GM23338 (cell line): Measurements from ENCODE around the gene ZNF543. TPM values are rescaled to one million over a fixed set of nuclear protein-coding genes. Genes with fewer than 3 reads are reported as not detected.
"Not testable (repeated sequence)": the region's sequence is repeated elsewhere in the genome, so short reads cannot be mapped to it uniquely, and the experiment has no call there.

Experiments used
- ATAC-seq: fragments of 200-7000 bp; cut with Tn5 transposase; 3 replicates; pipeline ENCODE4 v1.9.1; 2020
- DNase-seq: peaks from one replicate; pipeline ENCODE4 v3.0.0-alpha.2; 2015; ENCODE audit warnings: low spot score
- H2AFZ ChIP-seq: fragments of 200-600 bp; sonication (generic); 2 replicates; pipeline ENCODE4 v1.8.0; 2016; ENCODE audit warnings: antibody characterized with exemption, mild to moderate bottlenecking, moderate library complexity
- H3F3A ChIP-seq: fragments of 200-600 bp; sonication (generic); replicated peaks from 2 replicates; pipeline ENCODE4 v1.8.0; 2017; ENCODE audit warnings: antibody characterized with exemption, mixed run types, low read depth
- H3K27ac ChIP-seq: fragments of 200-600 bp; sonication (generic); 2 replicates; pipeline ENCODE4 v1.6.1; 2016; ENCODE audit warnings: low read depth
- H3K27me3 ChIP-seq: fragments of 200-600 bp; sonication (generic); 2 replicates; pipeline ENCODE4 v1.8.0; 2016; ENCODE audit warnings: mild to moderate bottlenecking, mixed run types, moderate library complexity; ENCODE audit not compliant: insufficient read depth
- H3K36me3 ChIP-seq: fragments of 200-600 bp; sonication (generic); 2 replicates; pipeline ENCODE4 v1.8.0; 2016; ENCODE audit warnings: mild to moderate bottlenecking; ENCODE audit not compliant: insufficient read depth
- H3K4me1 ChIP-seq: fragments of 200-600 bp; sonication (generic); 2 replicates; pipeline ENCODE4 v1.8.0; 2016; ENCODE audit warnings: mild to moderate bottlenecking, moderate library complexity; ENCODE audit not compliant: insufficient read depth
- H3K4me2 ChIP-seq: fragments of 200-600 bp; sonication (generic); 2 replicates; pipeline ENCODE4 v1.7.1; 2017; ENCODE audit warnings: mixed run types
- H3K4me3 ChIP-seq: fragments of 200-600 bp; sonication (generic); 2 replicates; pipeline ENCODE4 v1.6.1; 2016; ENCODE audit warnings: mixed run types
- H3K79me2 ChIP-seq: fragments of 200-600 bp; sonication (generic); replicated peaks from 2 replicates; pipeline ENCODE4 v1.8.0; 2017; ENCODE audit warnings: mild to moderate bottlenecking; ENCODE audit not compliant: insufficient read depth
- H3K9me2 ChIP-seq: fragments of 200-600 bp; sonication (generic); 2 replicates; pipeline ENCODE4 v1.8.0; 2017; ENCODE audit not compliant: insufficient read depth
- H4K20me1 ChIP-seq: fragments of 200-600 bp; sonication (generic); replicated peaks from 2 replicates; pipeline ENCODE4 v1.8.0; 2017; ENCODE audit warnings: mild to moderate bottlenecking; ENCODE audit not compliant: insufficient read depth
- H3K27ac Mint-ChIP-seq: 2 replicates; pipeline ENCODE4 v1.8.0; 2020; ENCODE audit warnings: inconsistent platforms, mild to moderate bottlenecking, moderate library complexity, mixed read lengths
- H3K27me3 Mint-ChIP-seq: 3 replicates; pipeline ENCODE4 v1.8.0; 2022; ENCODE audit warnings: low read depth, mild to moderate bottlenecking, moderate library complexity, mixed read lengths, inconsistent platforms; ENCODE audit not compliant: insufficient read depth, poor library complexity
- H3K36me3 Mint-ChIP-seq: 3 replicates; pipeline ENCODE4 v1.8.0; 2021; ENCODE audit warnings: low read depth, mild to moderate bottlenecking, inconsistent platforms, moderate library complexity, mixed read lengths
- H3K4me1 Mint-ChIP-seq: 3 replicates; pipeline ENCODE4 v1.8.0; 2020; ENCODE audit warnings: mild to moderate bottlenecking, inconsistent platforms, mixed read lengths
- H3K4me3 Mint-ChIP-seq: 3 replicates; pipeline ENCODE4 v1.8.0; 2021; ENCODE audit warnings: moderate library complexity, mild to moderate bottlenecking, inconsistent platforms, mixed read lengths
- H3K9me3 Mint-ChIP-seq: 3 replicates; pipeline ENCODE4 v1.8.0; 2020; ENCODE audit warnings: moderate library complexity, mild to moderate bottlenecking, inconsistent platforms, mixed read lengths
- CREB1 ChIP-seq: fragments of 250-450 bp; sonication (Bioruptor Pico); IDR thresholded peaks from 2 replicates; pipeline ENCODE4 v1.5.0; 2020; ENCODE audit warnings: low read depth, mild to moderate bottlenecking, moderate library complexity
- CTCF ChIP-seq, 2 experiments: fragments of 200-600 bp in 1 of 2; sonication (generic) in 1 of 2; conservative IDR thresholded peaks; 2 replicates each; pipeline versions ENCODE4 v1.5.1 to v1.6.1; 2016 to 2017; ENCODE audit warnings: antibody characterized with exemption in 2 of 2, low read depth in 2 of 2, mild to moderate bottlenecking in 2 of 2, moderate library complexity in 1 of 2
- EZH2phosphoT487 ChIP-seq: fragments of 200-600 bp; sonication (generic); IDR thresholded peaks from one replicate; pipeline ENCODE4 v1.8.1; 2018; ENCODE audit warnings: antibody characterized with exemption; ENCODE audit not compliant: unreplicated experiment
- JUNB ChIP-seq: IDR thresholded peaks from one replicate; pipeline ENCODE4 v1.6.1; 2016; ENCODE audit warnings: antibody characterized with exemption; ENCODE audit not compliant: unreplicated experiment
- NANOG ChIP-seq: IDR thresholded peaks from 2 replicates; pipeline ENCODE4 v1.6.1; 2016; ENCODE audit warnings: antibody characterized with exemption, borderline replicate concordance
- REST ChIP-seq: IDR thresholded peaks from one replicate; pipeline ENCODE4 v1.6.1; 2018; ENCODE audit warnings: antibody characterized with exemption; ENCODE audit not compliant: unreplicated experiment
- polyA plus RNA-seq: library from polyadenylated mRNA; unstranded; fragments of >200 nt; fragmentation: Nextera tagmentation; extraction: Ambion mirVana; gene quantifications from 2 replicates; pipeline ENCODE4 v1.2.1, GENCODE V29; 2016
- total RNA-seq: library from RNA; depleted of rRNA; stranded (reverse); fragments of >200 nt; shearing (Covaris generic); gene quantifications from 2 replicates; pipeline ENCODE4 v1.2.3, GENCODE V29; 2014

The ZNF543 gene
- total and polyA plus RNA-seq, 2 experiments from 2014 or later, result 2.4 to 10.3 TPM

DNA sequence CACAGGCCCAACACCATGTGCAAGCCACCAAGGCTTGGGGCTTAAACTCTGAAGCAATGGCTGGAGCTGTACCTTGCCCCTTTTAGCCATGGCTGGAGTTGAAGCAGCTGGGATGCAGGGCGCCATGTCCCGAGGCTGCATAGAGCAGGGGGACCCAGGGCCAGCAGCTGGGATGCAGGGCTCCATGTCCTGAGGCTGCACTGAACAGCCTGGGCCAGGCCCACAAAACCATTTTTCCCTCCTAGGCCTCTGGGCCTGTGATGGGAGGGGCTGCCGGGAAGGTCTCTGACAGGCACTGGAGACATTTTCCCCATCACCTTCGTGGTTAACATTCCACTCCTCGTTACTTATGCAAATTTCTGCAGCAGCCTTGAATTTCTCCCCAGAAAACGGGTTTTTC is 53.9 kb downstream of the ZNF543 start:
- Histone ChIP-seq H3K27ac (no peak overlapping the region), H3K4me3 (no peak overlapping the region), H3K4me2 (no peak overlapping the region), H3K36me3 (peaks cover 4% of the 10 kb centered on the region; the same call in 1 of the 2 replicates), H3K27me3 (no peaks in the 10 kb centered on the region), H3K4me1 (no peaks in the 10 kb centered on the region), H4K20me1 (no peaks in the 10 kb centered on the region), H3K79me2 (no peaks in the 10 kb centered on the region), H3K9me2 (peaks cover 3% of the 10 kb centered on the region; the same call in 1 of the 2 replicates), H2AFZ (no peak overlapping the region), H3F3A (no peaks in the 10 kb centered on the region)
- Mint-ChIP-seq H3K36me3 (peaks cover 81% of the 10 kb centered on the region), H3K4me3 (no peak overlapping the region), H3K27me3 (peaks cover 8% of the 10 kb centered on the region), H3K9me3 (peaks cover 66% of the 10 kb centered on the region), H3K4me1 (no peaks in the 10 kb centered on the region), H3K27ac (no peak overlapping the region)
- TF ChIP-seq CREB1 (CRISPR knock-in tag), result no peak
- TF ChIP-seq NANOG, result no peak
- no peak for TF ChIP-seq CTCF (conservative IDR thresholded peaks at IDR 0.05; ENCODE audit: low read depth in 2 of 2)
- TF ChIP-seq EZH2phosphoT487, result no peak
- no peak for TF ChIP-seq REST
- no peak for TF ChIP-seq JUNB
- DNase-seq (no peak), ATAC-seq (no peak)

DNA sequence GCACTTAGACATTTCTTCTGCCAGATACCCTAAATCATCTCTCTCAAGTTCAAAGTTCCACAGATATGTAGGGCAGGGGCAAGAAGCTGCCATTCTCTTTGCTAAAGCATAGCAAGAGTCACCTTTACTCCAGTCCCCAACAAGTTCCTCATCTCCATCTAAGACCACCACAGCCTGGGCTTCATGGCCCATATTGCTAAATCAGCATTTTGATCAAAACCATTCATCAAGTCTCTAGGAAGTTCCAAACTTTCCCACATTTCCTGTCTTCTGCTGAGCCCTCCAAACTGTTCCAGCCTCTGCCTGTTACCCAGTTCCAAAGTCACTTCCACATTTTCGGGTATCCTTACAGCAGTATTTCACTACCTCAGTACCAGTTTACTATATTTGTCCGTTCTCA is 54.4 kb downstream of the ZNF543 start:
- H3K4me3 ChIP-seq, ATAC-seq, H3K79me2 ChIP-seq, DNase-seq, H3F3A ChIP-seq, H3K4me1 Mint-ChIP-seq, H3K4me2 ChIP-seq, H3K4me3 Mint-ChIP-seq, H3K4me1 ChIP-seq, H3K27ac Mint-ChIP-seq, H2AFZ ChIP-seq, H3K36me3 ChIP-seq, H4K20me1 ChIP-seq, H3K9me2 ChIP-seq, H3K27me3 ChIP-seq, H3K27me3 Mint-ChIP-seq, H3K27ac ChIP-seq: not testable (repeated sequence)
- Mint-ChIP-seq H3K36me3 (peaks cover 86% of the 10 kb centered on the region), H3K9me3 (peaks cover 66% of the 10 kb centered on the region)
